GM23338 (cell line): ENCODE measurements around the gene GTF2H4. TPM values are rescaled to one million over a fixed set of nuclear protein-coding genes. Genes with fewer than 3 reads are reported as not detected.

Experiments
- ATAC-seq: fragments of 200-7000 bp; cut with Tn5 transposase; 3 replicates; pipeline ENCODE4 v1.9.1; 2020
- DNase-seq: peaks from one replicate; pipeline ENCODE4 v3.0.0-alpha.2; 2015; ENCODE audit warnings: low spot score
- H2AFZ ChIP-seq: fragments of 200-600 bp; sonication (generic); 2 replicates; pipeline ENCODE4 v1.8.0; 2016; ENCODE audit warnings: antibody characterized with exemption, mild to moderate bottlenecking, moderate library complexity
- H3F3A ChIP-seq: fragments of 200-600 bp; sonication (generic); replicated peaks from 2 replicates; pipeline ENCODE4 v1.8.0; 2017; ENCODE audit warnings: antibody characterized with exemption, mixed run types, low read depth
- H3K27ac ChIP-seq: fragments of 200-600 bp; sonication (generic); 2 replicates; pipeline ENCODE4 v1.6.1; 2016; ENCODE audit warnings: low read depth
- H3K27me3 ChIP-seq: fragments of 200-600 bp; sonication (generic); 2 replicates; pipeline ENCODE4 v1.8.0; 2016; ENCODE audit warnings: mild to moderate bottlenecking, mixed run types, moderate library complexity; ENCODE audit not compliant: insufficient read depth
- H3K36me3 ChIP-seq: fragments of 200-600 bp; sonication (generic); 2 replicates; pipeline ENCODE4 v1.8.0; 2016; ENCODE audit warnings: mild to moderate bottlenecking; ENCODE audit not compliant: insufficient read depth
- H3K4me1 ChIP-seq: fragments of 200-600 bp; sonication (generic); 2 replicates; pipeline ENCODE4 v1.8.0; 2016; ENCODE audit warnings: mild to moderate bottlenecking, moderate library complexity; ENCODE audit not compliant: insufficient read depth
- H3K4me2 ChIP-seq: fragments of 200-600 bp; sonication (generic); 2 replicates; pipeline ENCODE4 v1.7.1; 2017; ENCODE audit warnings: mixed run types
- H3K4me3 ChIP-seq: fragments of 200-600 bp; sonication (generic); 2 replicates; pipeline ENCODE4 v1.6.1; 2016; ENCODE audit warnings: mixed run types
- H3K79me2 ChIP-seq: fragments of 200-600 bp; sonication (generic); replicated peaks from 2 replicates; pipeline ENCODE4 v1.8.0; 2017; ENCODE audit warnings: mild to moderate bottlenecking; ENCODE audit not compliant: insufficient read depth
- H3K9me2 ChIP-seq: fragments of 200-600 bp; sonication (generic); 2 replicates; pipeline ENCODE4 v1.8.0; 2017; ENCODE audit not compliant: insufficient read depth
- H4K20me1 ChIP-seq: fragments of 200-600 bp; sonication (generic); replicated peaks from 2 replicates; pipeline ENCODE4 v1.8.0; 2017; ENCODE audit warnings: mild to moderate bottlenecking; ENCODE audit not compliant: insufficient read depth
- H3K27ac Mint-ChIP-seq: 2 replicates; pipeline ENCODE4 v1.8.0; 2020; ENCODE audit warnings: inconsistent platforms, mild to moderate bottlenecking, moderate library complexity, mixed read lengths
- H3K27me3 Mint-ChIP-seq: 3 replicates; pipeline ENCODE4 v1.8.0; 2022; ENCODE audit warnings: low read depth, mild to moderate bottlenecking, moderate library complexity, mixed read lengths, inconsistent platforms; ENCODE audit not compliant: insufficient read depth, poor library complexity
- H3K36me3 Mint-ChIP-seq: 3 replicates; pipeline ENCODE4 v1.8.0; 2021; ENCODE audit warnings: low read depth, mild to moderate bottlenecking, inconsistent platforms, moderate library complexity, mixed read lengths
- H3K4me1 Mint-ChIP-seq: 3 replicates; pipeline ENCODE4 v1.8.0; 2020; ENCODE audit warnings: mild to moderate bottlenecking, inconsistent platforms, mixed read lengths
- H3K4me3 Mint-ChIP-seq: 3 replicates; pipeline ENCODE4 v1.8.0; 2021; ENCODE audit warnings: moderate library complexity, mild to moderate bottlenecking, inconsistent platforms, mixed read lengths
- H3K9me3 Mint-ChIP-seq: 3 replicates; pipeline ENCODE4 v1.8.0; 2020; ENCODE audit warnings: moderate library complexity, mild to moderate bottlenecking, inconsistent platforms, mixed read lengths
- CREB1 ChIP-seq: fragments of 250-450 bp; sonication (Bioruptor Pico); IDR thresholded peaks from 2 replicates; pipeline ENCODE4 v1.5.0; 2020; ENCODE audit warnings: low read depth, mild to moderate bottlenecking, moderate library complexity
- JUNB ChIP-seq: IDR thresholded peaks from one replicate; pipeline ENCODE4 v1.6.1; 2016; ENCODE audit warnings: antibody characterized with exemption; ENCODE audit not compliant: unreplicated experiment
- POLR2AphosphoS5 ChIP-seq: IDR thresholded peaks from 2 replicates; pipeline ENCODE4 v1.6.1; 2016; ENCODE audit warnings: antibody characterized with exemption, low read depth
- STAT1 ChIP-seq: IDR thresholded peaks from one replicate; pipeline ENCODE4 v1.6.1; 2016; ENCODE audit warnings: antibody characterized with exemption; ENCODE audit not compliant: unreplicated experiment
- polyA plus RNA-seq: library from polyadenylated mRNA; unstranded; fragments of >200 nt; fragmentation: Nextera tagmentation; extraction: Ambion mirVana; gene quantifications from 2 replicates; pipeline ENCODE4 v1.2.1, GENCODE V29; 2016
- total RNA-seq: library from RNA; depleted of rRNA; stranded (reverse); fragments of >200 nt; shearing (Covaris generic); gene quantifications from 2 replicates; pipeline ENCODE4 v1.2.3, GENCODE V29; 2014
- TF ChIP-seq, protein P1 (sequence below): fragments of 250-450 bp; sonication (Bioruptor Pico); IDR thresholded peaks from 2 replicates; pipeline ENCODE4 v1.5.0; 2020; ENCODE audit warnings: mild to moderate bottlenecking, moderate library complexity

GTF2H4 gene
- total and polyA plus RNA-seq, 2 experiments from 2014 or later, result 14.8 to 32.6 TPM

DNA sequence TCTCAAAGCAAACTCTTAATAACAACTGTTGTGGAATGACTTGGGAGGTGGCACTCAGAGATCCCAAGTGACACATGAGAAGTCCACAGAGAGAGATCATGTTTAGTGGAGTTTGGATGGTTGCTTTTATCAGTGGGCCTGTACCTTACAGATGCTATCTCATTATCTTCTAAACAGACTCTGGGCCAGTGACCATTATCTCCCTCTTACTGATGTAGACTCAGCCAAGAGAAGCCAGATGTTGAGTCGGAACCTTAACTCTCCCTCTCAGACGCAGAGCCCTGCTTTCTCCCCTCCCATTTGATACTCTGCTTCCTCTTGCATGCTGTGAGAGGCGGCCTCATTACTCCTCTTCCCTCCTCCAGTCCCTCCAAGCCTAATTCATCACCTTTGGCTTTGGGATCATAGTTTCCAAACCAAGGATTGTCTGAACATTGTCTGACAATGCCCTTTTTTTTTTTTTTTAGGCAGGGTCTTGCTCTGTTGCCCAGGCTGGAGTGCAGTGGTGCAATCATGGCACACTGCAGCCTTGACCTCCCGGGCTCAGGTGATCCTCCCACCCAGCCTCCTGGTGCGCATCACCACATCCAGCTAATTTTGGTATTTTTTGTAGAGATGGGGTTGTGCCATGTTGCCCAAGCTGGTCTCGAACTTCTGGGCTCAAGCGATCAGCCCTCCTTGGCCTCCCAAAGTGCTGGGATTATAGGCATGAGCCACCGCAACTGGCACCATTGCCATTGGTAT lies 28.2 kb upstream of the GTF2H4 start (continued):
- TF ChIP-seq CREB1 (CRISPR knock-in tag) (no peak), JUNB (no peak), STAT1 (no peak)
- TF ChIP-seq, protein P1, sequence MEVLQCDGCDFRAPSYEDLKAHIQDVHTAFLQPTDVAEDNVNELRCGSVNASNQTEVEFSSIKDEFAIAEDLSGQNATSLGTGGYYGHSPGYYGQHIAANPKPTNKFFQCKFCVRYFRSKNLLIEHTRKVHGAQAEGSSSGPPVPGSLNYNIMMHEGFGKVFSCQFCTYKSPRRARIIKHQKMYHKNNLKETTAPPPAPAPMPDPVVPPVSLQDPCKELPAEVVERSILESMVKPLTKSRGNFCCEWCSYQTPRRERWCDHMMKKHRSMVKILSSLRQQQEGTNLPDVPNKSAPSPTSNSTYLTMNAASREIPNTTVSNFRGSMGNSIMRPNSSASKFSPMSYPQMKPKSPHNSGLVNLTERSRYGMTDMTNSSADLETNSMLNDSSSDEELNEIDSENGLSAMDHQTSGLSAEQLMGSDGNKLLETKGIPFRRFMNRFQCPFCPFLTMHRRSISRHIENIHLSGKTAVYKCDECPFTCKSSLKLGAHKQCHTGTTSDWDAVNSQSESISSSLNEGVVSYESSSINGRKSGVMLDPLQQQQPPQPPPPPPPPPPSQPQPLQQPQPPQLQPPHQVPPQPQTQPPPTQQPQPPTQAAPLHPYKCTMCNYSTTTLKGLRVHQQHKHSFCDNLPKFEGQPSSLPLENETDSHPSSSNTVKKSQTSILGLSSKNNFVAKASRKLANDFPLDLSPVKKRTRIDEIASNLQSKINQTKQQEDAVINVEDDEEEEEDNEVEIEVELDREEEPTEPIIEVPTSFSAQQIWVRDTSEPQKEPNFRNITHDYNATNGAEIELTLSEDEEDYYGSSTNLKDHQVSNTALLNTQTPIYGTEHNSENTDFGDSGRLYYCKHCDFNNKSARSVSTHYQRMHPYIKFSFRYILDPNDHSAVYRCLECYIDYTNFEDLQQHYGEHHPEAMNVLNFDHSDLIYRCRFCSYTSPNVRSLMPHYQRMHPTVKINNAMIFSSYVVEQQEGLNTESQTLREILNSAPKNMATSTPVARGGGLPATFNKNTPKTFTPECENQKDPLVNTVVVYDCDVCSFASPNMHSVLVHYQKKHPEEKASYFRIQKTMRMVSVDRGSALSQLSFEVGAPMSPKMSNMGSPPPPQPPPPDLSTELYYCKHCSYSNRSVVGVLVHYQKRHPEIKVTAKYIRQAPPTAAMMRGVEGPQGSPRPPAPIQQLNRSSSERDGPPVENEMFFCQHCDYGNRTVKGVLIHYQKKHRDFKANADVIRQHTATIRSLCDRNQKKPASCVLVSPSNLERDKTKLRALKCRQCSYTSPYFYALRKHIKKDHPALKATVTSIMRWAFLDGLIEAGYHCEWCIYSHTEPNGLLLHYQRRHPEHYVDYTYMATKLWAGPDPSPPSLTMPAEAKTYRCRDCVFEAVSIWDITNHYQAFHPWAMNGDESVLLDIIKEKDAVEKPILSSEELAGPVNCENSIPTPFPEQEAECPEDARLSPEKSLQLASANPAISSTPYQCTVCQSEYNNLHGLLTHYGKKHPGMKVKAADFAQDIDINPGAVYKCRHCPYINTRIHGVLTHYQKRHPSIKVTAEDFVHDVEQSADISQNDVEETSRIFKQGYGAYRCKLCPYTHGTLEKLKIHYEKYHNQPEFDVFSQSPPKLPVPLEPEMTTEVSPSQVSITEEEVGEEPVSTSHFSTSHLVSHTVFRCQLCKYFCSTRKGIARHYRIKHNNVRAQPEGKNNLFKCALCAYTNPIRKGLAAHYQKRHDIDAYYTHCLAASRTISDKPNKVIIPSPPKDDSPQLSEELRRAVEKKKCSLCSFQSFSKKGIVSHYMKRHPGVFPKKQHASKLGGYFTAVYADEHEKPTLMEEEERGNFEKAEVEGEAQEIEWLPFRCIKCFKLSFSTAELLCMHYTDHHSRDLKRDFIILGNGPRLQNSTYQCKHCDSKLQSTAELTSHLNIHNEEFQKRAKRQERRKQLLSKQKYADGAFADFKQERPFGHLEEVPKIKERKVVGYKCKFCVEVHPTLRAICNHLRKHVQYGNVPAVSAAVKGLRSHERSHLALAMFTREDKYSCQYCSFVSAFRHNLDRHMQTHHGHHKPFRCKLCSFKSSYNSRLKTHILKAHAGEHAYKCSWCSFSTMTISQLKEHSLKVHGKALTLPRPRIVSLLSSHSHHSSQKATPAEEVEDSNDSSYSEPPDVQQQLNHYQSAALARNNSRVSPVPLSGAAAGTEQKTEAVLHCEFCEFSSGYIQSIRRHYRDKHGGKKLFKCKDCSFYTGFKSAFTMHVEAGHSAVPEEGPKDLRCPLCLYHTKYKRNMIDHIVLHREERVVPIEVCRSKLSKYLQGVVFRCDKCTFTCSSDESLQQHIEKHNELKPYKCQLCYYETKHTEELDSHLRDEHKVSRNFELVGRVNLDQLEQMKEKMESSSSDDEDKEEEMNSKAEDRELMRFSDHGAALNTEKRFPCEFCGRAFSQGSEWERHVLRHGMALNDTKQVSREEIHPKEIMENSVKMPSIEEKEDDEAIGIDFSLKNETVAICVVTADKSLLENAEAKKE (CRISPR knock-in tag), result no peak

- ATAC-seq, result peak; percentile 37
- H3K36me3 ChIP-seq, result no peaks in the 10 kb centered on the region
- peaks cover 35% of the 10 kb centered on the region for H3K27me3 Mint-ChIP-seq
- H3F3A ChIP-seq, result peaks cover 32% of the 10 kb centered on the region
- H2AFZ ChIP-seq, result peak overlapping the region; percentile 15
- H3K36me3 Mint-ChIP-seq, result peaks cover 2% of the 10 kb centered on the region; the same call in 2 of the 3 replicates
- peak overlapping the region; percentile 79 for H3K4me3 Mint-ChIP-seq
- H3K79me2 ChIP-seq, result peaks cover 29% of the 10 kb centered on the region
- H3K27ac Mint-ChIP-seq, result peak overlapping the region; percentile 80
- no peaks in the 10 kb centered on the region for H4K20me1 ChIP-seq
- H3K9me2 ChIP-seq, result 0 out of 2 replicates have a peak, but pooled peaks cover 7% of the 10 kb centered on the region
- peak overlapping the region; percentile 92 for H3K4me3 ChIP-seq
- no peaks in the 10 kb centered on the region for H3K9me3 Mint-ChIP-seq
- peak; percentile 60 for TF ChIP-seq POLR2AphosphoS5
- TF ChIP-seq STAT1, result no peak
- peaks cover 64% of the 10 kb centered on the region for H3K4me1 Mint-ChIP-seq
- H3K27ac ChIP-seq, result peak overlapping the region; percentile 97
- peaks cover 49% of the 10 kb centered on the region for H3K4me1 ChIP-seq
- DNase-seq, result peak; percentile 93
- peak overlapping the region; percentile 100 for H3K4me2 ChIP-seq
- no peaks in the 10 kb centered on the region for H3K27me3 ChIP-seq
Measured at GRCh38 chr6:30880698-30881252, 27.2 kb upstream of the GTF2H4 start.
